ENCODE measurements around the gene TMEM236. TPM values are rescaled to one million over a fixed set of nuclear protein-coding genes. Genes with fewer than 3 reads are reported as not detected.

TMEM236 gene
- total and polyA plus RNA-seq, 2 of the 4 experiments (the other 2 are of a cell fraction), result not detected

DNA sequence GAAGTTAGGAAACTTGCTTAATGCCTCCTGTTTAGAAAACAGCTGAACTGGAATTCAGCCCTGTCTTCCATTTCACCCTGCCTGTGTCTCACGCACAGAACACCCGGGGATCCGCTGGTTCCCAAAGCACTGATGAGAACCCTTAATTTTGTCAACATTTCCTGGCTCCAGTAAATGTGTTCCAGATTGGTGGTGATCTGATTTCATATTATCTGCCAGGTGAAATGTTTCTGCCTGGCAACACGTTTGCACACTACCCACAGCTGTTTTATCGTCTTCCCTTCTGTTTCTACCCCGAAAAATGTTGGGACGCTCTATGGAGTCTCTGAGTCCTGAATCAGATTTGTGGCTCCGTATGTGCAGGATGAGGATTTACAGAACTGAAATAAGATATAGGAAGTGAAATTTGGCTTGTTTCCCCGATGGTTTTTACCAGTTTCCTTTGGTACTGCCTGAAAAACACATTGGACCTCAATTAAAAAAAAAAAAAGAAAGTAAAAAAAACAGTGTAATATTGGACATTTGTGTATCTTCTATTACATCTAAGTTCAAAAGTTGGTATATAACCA lies 86.2 kb downstream of the TMEM236 start:
- POLR2A ChIA-PET (ENCODE audit: unreplicated experiment), result no interaction called here
- Histone ChIP-seq H3K4me2 (ENCODE audit: low read depth, low read length) (no peak overlapping the region), H2BK15ac (ENCODE audit: low read depth, low read length) (no peak overlapping the region), H3K27me3 (ENCODE audit: control insufficient read depth, insufficient read depth, low read length) (no peaks in the 10 kb centered on the region), H3K27ac (ENCODE audit: insufficient read depth, low read length) (no peak overlapping the region), H3K4ac (ENCODE audit: low read depth, low read length) (no peak overlapping the region), H2BK20ac (ENCODE audit: low read depth, low read length) (no peak overlapping the region), H3K23ac (ENCODE audit: low read depth, low read length) (no peak overlapping the region), H3K56ac (ENCODE audit: extremely low read depth, insufficient read depth, low read length) (no peak overlapping the region), H2AK5ac (ENCODE audit: low read depth, low read length) (no peak overlapping the region), H3K14ac (replicated peaks; ENCODE audit: low read depth, low read length) (no peak overlapping the region), H3K9ac (ENCODE audit: low read depth, low read length) (no peak overlapping the region), H4K5ac (ENCODE audit: low read depth, low read length) (no peak overlapping the region), H3K9me3 (ENCODE audit: control insufficient read depth, insufficient read depth, low read length) (no peaks in the 10 kb centered on the region), H3K18ac (ENCODE audit: low read depth, low read length) (no peak overlapping the region), H2AFZ (replicated peaks; ENCODE audit: low read length, poor library complexity) (no peak overlapping the region), H2BK5ac (ENCODE audit: low read depth, low read length, poor library complexity, severe bottlenecking) (no peak overlapping the region), H3K36me3 (ENCODE audit: control insufficient read depth, insufficient read depth, low read length) (no peaks in the 10 kb centered on the region), H2AK9ac (replicated peaks; ENCODE audit: low read depth, low read length, poor library complexity) (no peak overlapping the region), H2BK120ac (ENCODE audit: low read depth, low read length) (no peak overlapping the region), H3K9me1 (ENCODE audit: insufficient read depth, low read length) (0 out of 2 replicates have a peak, but pooled peaks cover 6% of the 10 kb centered on the region), H4K20me1 (ENCODE audit: insufficient read depth, low read length) (no peaks in the 10 kb centered on the region), H3K79me1 (ENCODE audit: low read depth in 1 of 2, low read length in 2 of 2) (no peaks in the 10 kb centered on the region), H3K4me1 (ENCODE audit: control insufficient read depth, insufficient read depth, low read length) (peaks cover 6% of the 10 kb centered on the region), H3K4me3 (ENCODE audit: insufficient read depth, low read depth, low read length) (no peak overlapping the region), H4K91ac (ENCODE audit: insufficient read depth, low read depth, low read length) (no peak overlapping the region), H4K8ac (ENCODE audit: low read depth in 2 of 2, low read length in 2 of 2) (no peak overlapping the region)
- intact Hi-C loops (cut with micrococcal nuclease), result no loop called here
- in situ Hi-C loops (cut with MboI; ENCODE audit: low sequenced_read_pairs), result no loop called here
- ATAC-seq (ENCODE audit: low read depth) (no peak), DNase-seq (no peak)
- dilution Hi-C loops (cut with HindIII; ENCODE audit: low sequenced_read_pairs, unreplicated experiment), result no loop called here
- WGBS, 2 experiments (ENCODE audit: extremely low coverage in 2 of 2, insufficient read length in 1 of 2), result no CpG with 5 or more reads among the region's 9 CpGs
- TF ChIP-seq CEBPB (IDR thresholded peaks at IDR 0.05; ENCODE audit: low read depth, low read length) (no peak), RAD21 (IDR thresholded peaks at IDR 0.05; ENCODE audit: low read length) (no peak), MAZ (IDR thresholded peaks at IDR 0.05; ENCODE audit: borderline replicate concordance, low read depth, low read length) (no peak), RCOR1 (IDR thresholded peaks at IDR 0.05; ENCODE audit: insufficient replicate concordance, low read length) (no peak), SMC3 (IDR thresholded peaks at IDR 0.05; ENCODE audit: low read depth, low read length) (no peak), POLR2A (IDR thresholded peaks at IDR 0.05; ENCODE audit: low read depth, low read length) (no peak)
- BruUV-seq (replicated peaks), result no TSS peak
- CTCF ChIA-PET, result no interaction called here
